ENCODE measurements around the gene POU6F2.

The POU6F2 gene

GRCh38 chr7:39415091-39415787 lies 437.5 kb downstream of the POU6F2 start:
- DNase-seq: no peak

GRCh38 chr7:39416866-39417265 lies 439.2 kb downstream of the POU6F2 start:
- DNase-seq: no peak

GRCh38 chr7:39417642-39418041 lies 439.9 kb downstream of the POU6F2 start:
- DNase-seq: no peak

GRCh38 chr7:39421251-39421650 lies 443.5 kb downstream of the POU6F2 start:
- DNase-seq: no peak

- no peak for DNase-seq
Measured at GRCh38 chr7:39421661-39422060, 444.0 kb downstream of the POU6F2 start.

- DNase-seq: peak; percentile 51
Measured at GRCh38 chr7:39428221-39428620, 450.5 kb downstream of the POU6F2 start.

GRCh38 chr7:39429421-39429820 lies 451.7 kb downstream of the POU6F2 start:
- no peak for DNase-seq

- DNase-seq: no peak
Measured at GRCh38 chr7:39430441-39430840, 452.7 kb downstream of the POU6F2 start.

GRCh38 chr7:39430909-39431641 lies 453.4 kb downstream of the POU6F2 start:
- no peak for DNase-seq

GRCh38 chr7:39432368-39432767 lies 454.7 kb downstream of the POU6F2 start:
- DNase-seq: no peak

- DNase-seq: no peak
Measured at GRCh38 chr7:39432807-39433416, 455.2 kb downstream of the POU6F2 start.

- no peak for DNase-seq
Measured at GRCh38 chr7:39433550-39433949, 455.8 kb downstream of the POU6F2 start.

- no peak for DNase-seq
Measured at GRCh38 chr7:39434012-39434411, 456.3 kb downstream of the POU6F2 start.

- no peak for DNase-seq
Measured at GRCh38 chr7:39446546-39446945, 468.8 kb downstream of the POU6F2 start.

- no peak for DNase-seq
Measured at GRCh38 chr7:39451901-39452300, 474.2 kb downstream of the POU6F2 start.

GRCh38 chr7:39453743-39454355 lies 476.1 kb downstream of the POU6F2 start:
- peak; percentile 29 for DNase-seq

GRCh38 chr7:39458061-39458745 lies 480.5 kb downstream of the POU6F2 start:
- no peak for DNase-seq

GRCh38 chr7:39459636-39460035 lies 481.9 kb downstream of the POU6F2 start:
- no peak for DNase-seq

GRCh38 chr7:39460486-39460885 lies 482.8 kb downstream of the POU6F2 start:
- DNase-seq: no peak

- no peak for DNase-seq
Measured at GRCh38 chr7:39461263-39461820, 483.6 kb downstream of the POU6F2 start.

- DNase-seq: no peak
Measured at GRCh38 chr7:39463252-39463651, 485.5 kb downstream of the POU6F2 start.

GRCh38 chr7:39464350-39465054 lies 486.8 kb downstream of the POU6F2 start:
- no peak for DNase-seq
